Measurements from ENCODE around the gene PFAS.
A peak's percentile ranks its signal among the peaks of the same experiment; 100 is the strongest.
"Not testable (repeated sequence)": the region's sequence is repeated elsewhere in the genome, so short reads cannot be mapped to it uniquely, and the experiment has no call there.

PFAS gene

GRCh38 chr17:8225813-8226535, 23.1 kb upstream of the PFAS start:
- no peak for DNase-seq (ENCODE audit: low spot score)

- peak; percentile 75 for DNase-seq (ENCODE audit: low spot score)
Measured at GRCh38 chr17:8226536-8227237, 22.4 kb upstream of the PFAS start.

- no peak for DNase-seq (ENCODE audit: low spot score)
Measured at GRCh38 chr17:8227238-8227581, 21.9 kb upstream of the PFAS start.

- DNase-seq (ENCODE audit: low spot score) = no peak
Measured at GRCh38 chr17:8231701-8232100, 17.4 kb upstream of the PFAS start.

GRCh38 chr17:8234361-8235270, 14.5 kb upstream of the PFAS start:
- no peak for DNase-seq (ENCODE audit: low spot score)

GRCh38 chr17:8235676-8236075, 13.4 kb upstream of the PFAS start:
- DNase-seq (ENCODE audit: low spot score) = no peak

- no peak for DNase-seq (ENCODE audit: low spot score)
Measured at GRCh38 chr17:8237175-8237574, 11.9 kb upstream of the PFAS start.

- DNase-seq (ENCODE audit: low spot score) = no peak
Measured at GRCh38 chr17:8237886-8238285, 11.2 kb upstream of the PFAS start.

- DNase-seq (ENCODE audit: low spot score) = no peak
Measured at GRCh38 chr17:8243827-8244226, 5.3 kb upstream of the PFAS start.

GRCh38 chr17:8244768-8245167, 4.3 kb upstream of the PFAS start:
- no peak for DNase-seq (ENCODE audit: low spot score)

GRCh38 chr17:8249621-8250500, 772 bp downstream of the PFAS start:
- DNase-seq (ENCODE audit: low spot score) = no peak

- not testable (repeated sequence) for DNase-seq (ENCODE audit: low spot score)
Measured at GRCh38 chr17:8251411-8251810, 2.3 kb downstream of the PFAS start.

GRCh38 chr17:8253801-8254200, 4.7 kb downstream of the PFAS start:
- DNase-seq (ENCODE audit: low spot score) = no peak

GRCh38 chr17:8254881-8255280, 5.8 kb downstream of the PFAS start:
- no peak for DNase-seq (ENCODE audit: low spot score)

GRCh38 chr17:8255499-8255898, 6.4 kb downstream of the PFAS start:
- DNase-seq (ENCODE audit: low spot score) = no peak

GRCh38 chr17:8256291-8256690, 7.2 kb downstream of the PFAS start:
- no peak for DNase-seq (ENCODE audit: low spot score)

- DNase-seq (ENCODE audit: low spot score) = no peak
Measured at GRCh38 chr17:8256691-8257090, 7.6 kb downstream of the PFAS start.

- DNase-seq (ENCODE audit: low spot score) = no peak
Measured at GRCh38 chr17:8257801-8258200, 8.7 kb downstream of the PFAS start.

GRCh38 chr17:8264320-8264719, 15.2 kb downstream of the PFAS start:
- DNase-seq (ENCODE audit: low spot score) = no peak

- DNase-seq (ENCODE audit: low spot score) = no peak
Measured at GRCh38 chr17:8264836-8265542, 15.9 kb downstream of the PFAS start.

Measured in COLO829 (cell line).